Spleen (tissue), 7 donors: ENCODE data around the gene SOX11.

Experiments used
- POLR2A ChIP-seq, 3 donors: fragments of 450-650 bp; IDR thresholded peaks; one replicate each; pipeline ENCODE4 v1.5.1; 2017; ENCODE audit warnings: antibody characterized with exemption in 3 of 3, mild to moderate bottlenecking in 1 of 3
- TF ChIP-seq, protein P1 (sequence below), 11 experiments: fragments of 200-600 bp in 7 of 11; fragments of 450-650 bp in 4 of 11; sonication (generic) in 4 of 11; IDR thresholded peaks in 8 of 11; conservative IDR thresholded peaks in 3 of 11; 1 replicate in 7 of 11; 2 replicates in 4 of 11; pipeline versions ENCODE4 v1.4.0 to v1.8.0; 2016 to 2021; ENCODE audit warnings: antibody characterized with exemption in 11 of 11, inconsistent platforms in 4 of 11, mild to moderate bottlenecking in 1 of 11
- donor health status: DM: no; HTN: no; CAD: no; lungs with moderate emphysema.
- donor health status: DM: no; HTN: no; CAD: no.
- donor health status: DM: no; HTN: no; CAD: no.

DNA sequence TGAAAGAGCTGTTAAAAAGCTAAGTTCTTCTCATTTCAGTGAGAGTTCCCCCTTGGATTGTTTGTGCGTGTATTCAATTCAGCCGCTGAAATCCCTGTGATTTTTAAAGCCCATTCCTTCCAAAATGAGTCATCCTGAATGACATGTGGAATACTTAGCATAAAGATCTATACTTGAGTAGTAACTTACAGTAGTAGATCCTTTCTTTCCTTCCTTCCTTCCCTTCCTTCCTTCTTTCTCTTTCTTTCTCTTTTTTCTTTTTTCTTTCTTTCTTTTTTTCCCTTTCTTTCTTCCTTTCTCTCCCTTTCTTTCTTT lies 18.2 kb upstream of the SOX11 start:
- no peak for TF ChIP-seq POLR2A (IDR thresholded peaks at IDR 0.05)
- TF ChIP-seq, protein P1, sequence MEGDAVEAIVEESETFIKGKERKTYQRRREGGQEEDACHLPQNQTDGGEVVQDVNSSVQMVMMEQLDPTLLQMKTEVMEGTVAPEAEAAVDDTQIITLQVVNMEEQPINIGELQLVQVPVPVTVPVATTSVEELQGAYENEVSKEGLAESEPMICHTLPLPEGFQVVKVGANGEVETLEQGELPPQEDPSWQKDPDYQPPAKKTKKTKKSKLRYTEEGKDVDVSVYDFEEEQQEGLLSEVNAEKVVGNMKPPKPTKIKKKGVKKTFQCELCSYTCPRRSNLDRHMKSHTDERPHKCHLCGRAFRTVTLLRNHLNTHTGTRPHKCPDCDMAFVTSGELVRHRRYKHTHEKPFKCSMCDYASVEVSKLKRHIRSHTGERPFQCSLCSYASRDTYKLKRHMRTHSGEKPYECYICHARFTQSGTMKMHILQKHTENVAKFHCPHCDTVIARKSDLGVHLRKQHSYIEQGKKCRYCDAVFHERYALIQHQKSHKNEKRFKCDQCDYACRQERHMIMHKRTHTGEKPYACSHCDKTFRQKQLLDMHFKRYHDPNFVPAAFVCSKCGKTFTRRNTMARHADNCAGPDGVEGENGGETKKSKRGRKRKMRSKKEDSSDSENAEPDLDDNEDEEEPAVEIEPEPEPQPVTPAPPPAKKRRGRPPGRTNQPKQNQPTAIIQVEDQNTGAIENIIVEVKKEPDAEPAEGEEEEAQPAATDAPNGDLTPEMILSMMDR (IDR thresholded peaks at IDR 0.05 in 8 of 11, conservative IDR thresholded peaks at IDR 0.05 in 3 of 11): no peak
